GM13977 (cell line): ENCODE results near the gene MAPKAP1.

Experiments used
- DNase-seq: peaks from one replicate; pipeline ENCODE4 v3.0.0; 2012; ENCODE audit warnings: low spot score
- in situ Hi-C: fragments of 300-500 bp; cut with MboI; formaldehyde crosslinking; loops from one replicate; pipeline ENCODE4 v1.12.0; 2022; ENCODE audit warnings: low sequenced_read_pairs, low pct_unique_long_range_greater_than_20kb, mixed read lengths, inconsistent platforms; ENCODE audit not compliant: unreplicated experiment
- TF ChIP-seq, protein P1 (sequence below): IDR thresholded peaks from 2 replicates; pipeline ENCODE4 v1.5.1; 2012; ENCODE audit warnings: mild to moderate bottlenecking, control low read depth; ENCODE audit not compliant: insufficient read depth; ENCODE audit errors: extremely low read depth, missing control alignments

Gene MAPKAP1

DNA sequence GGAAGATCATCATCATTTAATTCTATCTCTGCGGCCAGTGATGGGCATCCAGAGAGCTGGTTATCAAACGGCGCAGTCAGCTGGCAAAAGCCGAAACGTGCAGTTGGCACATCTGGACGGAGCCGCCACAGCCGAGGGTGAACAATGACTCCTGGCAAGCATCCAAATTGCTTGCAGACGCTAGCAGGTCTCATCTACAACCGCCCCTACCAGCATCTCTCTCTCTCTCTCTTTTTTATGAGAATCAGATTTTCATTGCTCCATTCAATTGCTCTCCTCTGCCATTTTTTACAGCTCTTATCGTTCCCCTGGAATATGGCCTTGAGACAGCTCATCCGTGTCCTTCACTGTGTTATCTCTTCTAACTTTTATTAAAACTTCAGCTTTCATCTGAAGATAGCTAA is 165.2 kb downstream of the MAPKAP1 start:
- DNase-seq: no peak
- in situ Hi-C loops: loop anchor here (10.0 kb wide), 1 partner anchor 693 kb away; no protein-coding TSS in a partner anchor
- TF ChIP-seq, protein P1, sequence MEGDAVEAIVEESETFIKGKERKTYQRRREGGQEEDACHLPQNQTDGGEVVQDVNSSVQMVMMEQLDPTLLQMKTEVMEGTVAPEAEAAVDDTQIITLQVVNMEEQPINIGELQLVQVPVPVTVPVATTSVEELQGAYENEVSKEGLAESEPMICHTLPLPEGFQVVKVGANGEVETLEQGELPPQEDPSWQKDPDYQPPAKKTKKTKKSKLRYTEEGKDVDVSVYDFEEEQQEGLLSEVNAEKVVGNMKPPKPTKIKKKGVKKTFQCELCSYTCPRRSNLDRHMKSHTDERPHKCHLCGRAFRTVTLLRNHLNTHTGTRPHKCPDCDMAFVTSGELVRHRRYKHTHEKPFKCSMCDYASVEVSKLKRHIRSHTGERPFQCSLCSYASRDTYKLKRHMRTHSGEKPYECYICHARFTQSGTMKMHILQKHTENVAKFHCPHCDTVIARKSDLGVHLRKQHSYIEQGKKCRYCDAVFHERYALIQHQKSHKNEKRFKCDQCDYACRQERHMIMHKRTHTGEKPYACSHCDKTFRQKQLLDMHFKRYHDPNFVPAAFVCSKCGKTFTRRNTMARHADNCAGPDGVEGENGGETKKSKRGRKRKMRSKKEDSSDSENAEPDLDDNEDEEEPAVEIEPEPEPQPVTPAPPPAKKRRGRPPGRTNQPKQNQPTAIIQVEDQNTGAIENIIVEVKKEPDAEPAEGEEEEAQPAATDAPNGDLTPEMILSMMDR: no peak

DNA sequence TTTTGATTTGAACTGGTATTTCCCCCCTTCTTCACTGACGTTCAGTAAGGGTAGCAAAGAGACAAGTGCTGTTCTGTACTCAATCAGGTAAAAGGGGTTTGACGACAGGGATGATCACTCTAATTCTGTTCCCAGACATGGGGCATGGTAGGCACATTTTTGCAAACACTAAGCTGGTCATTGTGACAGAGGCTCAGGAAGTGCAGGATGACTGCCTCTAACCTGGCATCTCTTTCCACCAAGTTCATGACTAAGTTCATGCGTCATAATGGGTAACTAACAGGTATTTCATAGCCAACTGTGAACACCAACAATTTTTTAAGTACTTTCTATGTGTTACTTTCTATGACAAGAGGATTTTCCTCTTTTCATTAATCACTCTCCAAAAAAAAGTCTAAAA is 166.5 kb downstream of the MAPKAP1 start:
- DNase-seq: no peak
- in situ Hi-C loops: loop anchor here (10.0 kb wide), 1 partner anchor 694 kb away; no protein-coding TSS in a partner anchor
- TF ChIP-seq, protein P1: no peak

DNA sequence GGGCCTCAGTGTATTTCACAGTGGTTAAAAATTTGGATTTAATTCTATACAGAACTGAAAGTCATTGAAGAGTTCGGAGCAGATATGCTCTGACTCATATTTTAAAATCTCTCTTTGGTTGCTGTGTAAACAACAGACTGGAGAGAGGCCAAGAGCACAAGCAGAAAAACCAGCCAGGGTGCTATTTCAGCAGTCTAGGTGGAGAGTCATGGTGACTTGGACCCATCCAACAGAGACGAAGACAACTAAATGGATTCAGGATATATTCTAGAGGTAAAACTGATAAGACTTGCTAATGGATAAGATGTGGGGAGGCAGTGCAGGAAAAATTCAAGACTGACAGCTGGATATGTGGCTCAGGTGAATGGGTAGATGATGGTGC is 168.9 kb downstream of the MAPKAP1 start:
- TF ChIP-seq, protein P1: no peak
- no peak for DNase-seq
- in situ Hi-C loops: no loop called here

DNA sequence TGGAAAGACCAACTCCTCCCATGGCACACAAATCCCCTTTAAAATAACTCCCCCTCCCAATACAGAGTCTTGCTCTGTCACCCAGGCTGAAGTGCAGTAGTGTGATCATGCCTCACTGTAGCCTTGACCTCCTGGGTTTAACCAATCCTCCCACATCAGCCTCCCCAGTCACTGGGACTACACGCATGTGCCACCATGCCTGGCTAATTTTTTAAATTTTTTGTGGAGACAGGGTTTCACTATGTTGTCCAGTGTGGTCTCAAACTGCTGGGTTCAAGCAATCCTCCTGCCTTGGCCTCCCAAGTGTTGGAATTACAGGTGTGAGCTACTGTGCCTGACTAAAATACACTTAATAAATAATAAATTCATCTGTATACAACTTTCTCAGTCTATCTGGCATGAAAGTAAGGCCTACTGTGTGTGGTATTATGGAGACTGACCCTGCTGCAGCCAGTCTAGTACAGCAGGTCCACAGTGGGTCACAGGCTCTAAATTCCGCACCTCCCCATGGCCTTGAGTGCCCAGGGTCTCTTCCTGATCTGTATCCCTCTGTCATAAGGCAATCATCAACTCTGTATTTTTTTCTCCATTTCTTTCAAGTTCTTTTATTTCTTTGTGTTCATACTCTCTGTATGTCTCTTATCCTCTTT is 169.4 kb downstream of the MAPKAP1 start:
- DNase-seq: no peak
- TF ChIP-seq, protein P1: no peak
- in situ Hi-C loops: no loop called here

DNA sequence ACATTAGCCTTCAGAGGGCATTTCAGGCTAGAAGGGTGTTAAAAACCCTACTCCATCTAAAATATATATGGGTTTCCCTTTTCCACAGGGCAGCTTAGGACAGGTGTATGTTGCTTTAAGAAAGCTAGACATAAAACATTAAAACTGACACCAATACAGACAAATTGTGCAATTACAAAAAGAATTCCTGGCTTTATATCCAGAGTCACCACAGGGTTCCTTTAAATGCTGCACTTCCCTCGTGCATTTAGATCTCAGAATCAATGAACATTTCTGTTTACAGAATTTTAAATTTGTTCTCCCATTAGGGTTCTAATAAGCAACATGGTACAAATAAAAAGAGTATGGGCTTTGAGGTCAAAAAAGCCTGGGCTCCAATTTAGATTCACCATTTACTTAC is 170.2 kb downstream of the MAPKAP1 start:
- no peak for DNase-seq

DNA sequence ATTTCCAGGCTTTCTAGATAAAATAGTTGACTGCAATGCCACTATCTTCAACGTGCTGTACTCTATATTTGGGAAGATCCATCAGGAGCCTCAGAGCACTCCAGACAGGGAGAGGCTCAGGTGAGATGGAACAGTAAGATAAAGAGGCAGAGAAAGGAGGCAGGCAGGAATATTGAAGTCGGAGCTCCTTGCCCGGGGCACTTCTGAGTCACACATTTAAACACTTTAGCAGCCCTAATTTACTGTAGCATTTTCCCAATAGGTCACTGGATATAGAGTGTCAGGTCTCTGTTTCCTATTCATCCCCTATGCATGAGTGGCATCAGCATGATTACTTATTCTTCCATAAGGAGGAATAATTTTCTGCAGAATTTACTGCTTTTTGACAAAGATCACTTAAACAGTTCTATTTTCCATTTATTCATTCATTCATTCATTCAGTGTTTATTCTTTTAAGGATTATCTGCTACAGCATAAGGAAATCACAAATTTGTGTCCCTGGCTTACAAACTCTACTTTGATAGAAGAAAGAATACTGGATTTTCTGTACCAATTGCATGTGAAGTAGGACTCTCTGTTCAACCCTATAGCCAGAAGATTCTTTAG is 170.7 kb downstream of the MAPKAP1 start:
- TF ChIP-seq, protein P1: no peak
- DNase-seq: no peak
- in situ Hi-C loops: no loop called here

More for the DNA sequence above, 170.2 kb downstream of the MAPKAP1 start:
- TF ChIP-seq, protein P1: no peak
- in situ Hi-C loops: no loop called here
